ENCODE data around the gene BANK1. TPM values are rescaled to one million over a fixed set of nuclear protein-coding genes. Genes with fewer than 3 reads are reported as not detected.

The BANK1 gene
- total and polyA plus RNA-seq, 10 of the 15 experiments (the other 5 are each of a cell fraction or from before 2014, with no cell fraction given): 0.13 to 2.1 (median 0.42) TPM

GRCh38 chr4:101968364-101968763 is 177.8 kb downstream of the BANK1 start:
- RAD21 ChIA-PET (ENCODE audit: unreplicated experiment): no interaction called here
- Histone ChIP-seq H3K9me3 (replicated peaks; ENCODE audit: control insufficient read depth, insufficient read depth, low read length) (no peaks in the 10 kb centered on the region), H3K9ac (ENCODE audit: control insufficient read depth, insufficient read depth, low read length) (no peak overlapping the region), H3K79me2 (ENCODE audit: control insufficient read depth, insufficient read depth, low read length) (no peaks in the 10 kb centered on the region), H4K20me1 (ENCODE audit: control insufficient read depth, insufficient read depth) (no peaks in the 10 kb centered on the region), H3K4me2 (ENCODE audit: control insufficient read depth, insufficient read depth) (no peak overlapping the region), H3K4me1 (ENCODE audit: control insufficient read depth, insufficient read depth, low read length) (no peaks in the 10 kb centered on the region), H3K27ac (ENCODE audit: control insufficient read depth, insufficient read depth) (no peak overlapping the region), H3K27me3 (replicated peaks in 1 of 2; ENCODE audit: control insufficient read depth in 2 of 2, insufficient read depth in 2 of 2, low read length in 1 of 2) (no peaks in the 10 kb centered on the region), H3K36me3 (ENCODE audit: control insufficient read depth in 2 of 2, insufficient read depth in 2 of 2, low read length in 1 of 2) (no peaks in the 10 kb centered on the region), H2AFZ (ENCODE audit: control insufficient read depth, low read depth, low read length) (no peak overlapping the region), H3K4me3 (no peak overlapping the region)
- intact Hi-C loops (cut with micrococcal nuclease; ENCODE audit: unreplicated experiment): no loop called here
- POLR2A ChIA-PET: no interaction called here
- 29% methylated on average over 2 of the region's 2 CpGs for WGBS (ENCODE audit: insufficient coverage, insufficient replicate concordance, low lambda C conversion rate, missing lambda C conversion rate)
- DNase-seq (ENCODE audit: low read depth, low spot score) (no peak), FAIRE-seq (no peak), ATAC-seq (no peak)
- SMC1A ChIA-PET (ENCODE audit: uncharacterized antibody, unreplicated experiment): no interaction called here
- BruUV-seq (replicated peaks): no TSS peak
- in situ Hi-C loops (cut with MboI): no loop called here
- CTCF ChIA-PET: no interaction called here
- TF ChIP-seq ZSCAN29 (IDR thresholded peaks at IDR 0.05) (no peak), CTCF (IDR thresholded peaks at IDR 0.05 in 2 of 3, conservative IDR thresholded peaks at IDR 0.05 in 1 of 3; ENCODE audit: control insufficient read depth in 2 of 3, extremely low read depth in 1 of 3, insufficient read depth in 1 of 3, low read depth in 3 of 3, low read length in 3 of 3) (no peak), IKZF1 (conservative IDR thresholded peaks at IDR 0.05) (no peak), ZNF592 (IDR thresholded peaks at IDR 0.05) (no peak), WRNIP1 (IDR thresholded peaks at IDR 0.05; ENCODE audit: borderline replicate concordance, low read depth, low read length) (no peak), MLLT1 (IDR thresholded peaks at IDR 0.05) (no peak), SPI1 (IDR thresholded peaks at IDR 0.05; ENCODE audit: borderline replicate concordance, insufficient read depth, low read depth, low read length) (no peak), CEBPB (IDR thresholded peaks at IDR 0.05; ENCODE audit: borderline replicate concordance in 1 of 2, low read depth in 2 of 2, low read length in 2 of 2) (no peak), RB1 (IDR thresholded peaks at IDR 0.05; ENCODE audit: borderline replicate concordance) (no peak), ZNF24 (IDR thresholded peaks at IDR 0.05) (no peak), RCOR1 (conservative IDR thresholded peaks at IDR 0.05; ENCODE audit: low read depth, low read length) (no peak), SREBF2 (IDR thresholded peaks at IDR 0.05; ENCODE audit: low read length) (no peak), IRF5 (IDR thresholded peaks at IDR 0.05; ENCODE audit: borderline replicate concordance) (no peak), TAF1 (IDR thresholded peaks at IDR 0.05; ENCODE audit: borderline replicate concordance, low read depth, low read length) (no peak), CREB1 (IDR thresholded peaks at IDR 0.05; ENCODE audit: low read depth) (no peak), BHLHE40 (IDR thresholded peaks at IDR 0.05; ENCODE audit: borderline replicate concordance in 1 of 2, low read depth in 2 of 2, low read length in 1 of 2) (no peak), MXI1 (IDR thresholded peaks at IDR 0.05; ENCODE audit: low read depth, low read length) (no peak)

Data from GM12878 (cell line).